A549 treated with DMSO at 1 μM for 4 hours (cell line): ENCODE measurements around the gene RCBTB2. TPM values are rescaled to one million over a fixed set of nuclear protein-coding genes. Genes with fewer than 3 reads are reported as not detected.

Source experiments
- total RNA-seq: library from RNA; stranded (reverse); fragments of 200-300 nt; extraction: Qiagen RNA extraction; gene quantifications from 5 replicates; pipeline ENCODE4 v1.2.3, GENCODE V29; 2022; ENCODE audit warnings: low read depth

Gene RCBTB2
- total RNA-seq, result 0.95 to 1.6 TPM (median 1.3 TPM) in 5 replicates

DNA sequence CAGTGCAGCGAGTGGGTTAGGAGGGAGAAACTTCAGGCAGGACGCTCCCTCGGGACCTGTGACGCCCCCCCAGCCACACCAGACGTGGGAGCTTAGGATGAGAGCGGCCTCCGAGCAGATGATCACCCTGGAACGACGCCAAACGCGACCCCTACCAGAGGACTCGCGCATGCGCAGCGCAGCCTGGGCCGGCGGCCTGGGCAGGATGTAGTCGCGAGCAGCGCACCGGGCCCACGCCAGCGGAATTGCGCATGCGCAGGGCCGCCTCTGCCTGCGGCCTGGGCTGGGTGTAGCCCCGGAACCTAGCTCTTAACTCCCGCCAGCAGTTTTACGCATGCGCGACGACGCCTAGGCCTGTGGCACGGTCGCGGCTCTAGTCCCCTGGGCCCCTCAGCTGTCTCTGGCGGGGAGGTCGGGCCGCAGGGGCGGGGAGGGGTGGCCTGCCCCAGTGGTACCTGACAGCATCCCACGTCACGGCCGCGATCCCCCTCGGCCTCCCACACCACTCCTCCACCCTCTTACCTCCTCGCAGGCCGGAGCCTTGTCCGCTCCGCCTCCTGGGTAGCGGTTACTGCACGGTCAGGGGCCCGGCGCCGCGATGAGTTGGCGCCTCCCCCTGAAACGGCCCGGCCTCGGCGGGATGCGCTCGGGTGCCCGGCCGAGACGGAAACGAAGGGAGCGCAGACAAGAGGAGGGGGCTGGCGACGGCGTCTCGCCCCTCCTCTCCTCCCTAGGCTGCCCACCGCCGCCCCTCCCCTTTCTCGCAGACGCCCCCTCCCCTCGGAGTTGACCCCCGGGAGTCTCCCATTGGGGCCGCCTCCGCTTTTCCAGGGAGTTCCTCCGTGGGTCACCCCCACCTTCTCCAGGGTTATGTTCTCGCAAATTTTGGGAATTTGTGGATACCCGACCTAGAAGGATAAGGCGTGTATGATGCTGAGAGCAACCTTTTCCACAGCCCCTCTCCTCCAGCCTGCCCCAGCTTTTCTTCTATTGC, at the start of gene RCBTB2:
RCBTB2 (minus strand) TSS at position 575 of the 994 bp plus-strand sequence. CDS start 11,141 bp downstream, outside the sequence.

Other genes starting within 250 kb of the RCBTB2 start
- 14.1 to 19.5 TPM (median 15.5 TPM) in 5 replicates for gene RB1, start 229.3 kb downstream of the RCBTB2 start, total RNA-seq
- gene LPAR6, start 120.0 kb downstream of the RCBTB2 start, total RNA-seq, result 0.83 to 1.5 TPM (median 1.2 TPM) in 5 replicates
- not detected in 5 replicates for gene CYSLTR2, start 120.8 kb upstream of the RCBTB2 start, total RNA-seq